GM21390 (cell line): ENCODE data around the gene OLIG2.

ENCODE experiments used
- ATAC-seq: cut with Tn5 transposase; IDR thresholded peaks from one replicate; pipeline ENCODE4 v1.9.1; 2021; ENCODE audit not compliant: unreplicated experiment

OLIG2 gene

GRCh38 chr21:33063907-33064622 lies 38.3 kb downstream of the OLIG2 start:
- ATAC-seq: no peak

GRCh38 chr21:33064623-33065390 lies 39.1 kb downstream of the OLIG2 start:
- ATAC-seq: no peak

- ATAC-seq: no peak
Observed at GRCh38 chr21:33067043-33067442, 41.3 kb downstream of the OLIG2 start.

- ATAC-seq: no peak
Observed at GRCh38 chr21:33067457-33067856, 41.7 kb downstream of the OLIG2 start.

- ATAC-seq: no peak
Observed at GRCh38 chr21:33069243-33069642, 43.5 kb downstream of the OLIG2 start.

GRCh38 chr21:33069645-33069993 lies 43.9 kb downstream of the OLIG2 start:
- ATAC-seq: no peak

- ATAC-seq: no peak
Observed at GRCh38 chr21:33069994-33070743, 44.4 kb downstream of the OLIG2 start, which contains the start of gene OLIG1. Gene OLIG1 (plus strand): TSS chr21:33070141. CDS start chr21:33070247, 106 bp downstream.

- no peak for ATAC-seq
Observed at GRCh38 chr21:33070744-33070997, 44.9 kb downstream of the OLIG2 start.

GRCh38 chr21:33070998-33071769 lies 45.4 kb downstream of the OLIG2 start:
- no peak for ATAC-seq

- ATAC-seq: no peak
Observed at GRCh38 chr21:33071770-33072306, 46.1 kb downstream of the OLIG2 start.

- no peak for ATAC-seq
Observed at GRCh38 chr21:33073636-33074035, 47.9 kb downstream of the OLIG2 start.

- ATAC-seq: no peak
Observed at GRCh38 chr21:33075128-33075527, 49.4 kb downstream of the OLIG2 start.

- ATAC-seq: no peak
Observed at GRCh38 chr21:33075596-33076195, 50.0 kb downstream of the OLIG2 start.

- no peak for ATAC-seq
Observed at GRCh38 chr21:33076600-33077329, 51.0 kb downstream of the OLIG2 start.
